Natural killer cell (primary cell): ENCODE results near the gene KMT2A. TPM values are rescaled to one million over a fixed set of nuclear protein-coding genes. Genes with fewer than 3 reads are reported as not detected.

Experiments
- ATAC-seq, 3 donors: fragments of 150-1000 bp in 2 of 3; fragments of 200-7000 bp in 1 of 3; cut with Tn5 transposase; 1 replicate in 1 of 3; 2 replicates in 2 of 3; pipeline ENCODE4 v1.10.0; 2021; ENCODE audit warnings: mild to moderate bottlenecking in 2 of 3, moderate library complexity in 2 of 3
- DNase-seq, 2 donors: peaks; one replicate each; pipeline versions ENCODE4 v3.0.0 to v3.0.0-alpha.2; 2013 to 2021; ENCODE audit warnings: mixed read lengths in 1 of 2
- H3K27ac ChIP-seq: one replicate; pipeline ENCODE4 v1.5.1; 2013; ENCODE audit warnings: mild to moderate bottlenecking, low read length
- H3K27me3 ChIP-seq: one replicate; pipeline ENCODE4 v1.6.1; 2013; ENCODE audit warnings: low read length; ENCODE audit not compliant: control insufficient read depth, insufficient read depth
- H3K36me3 ChIP-seq: one replicate; pipeline ENCODE4 v1.6.1; 2013; ENCODE audit warnings: low read length; ENCODE audit not compliant: control insufficient read depth, insufficient read depth
- H3K4me1 ChIP-seq: one replicate; pipeline ENCODE4 v1.6.1; 2013; ENCODE audit warnings: low read length; ENCODE audit not compliant: control insufficient read depth, insufficient read depth
- H3K4me3 ChIP-seq: one replicate; pipeline ENCODE4 v1.5.1; 2013; ENCODE audit warnings: low read length
- H3K9me3 ChIP-seq: one replicate; pipeline ENCODE4 v1.6.1; 2013; ENCODE audit warnings: low read length; ENCODE audit not compliant: control insufficient read depth, insufficient read depth
- H3K27ac Mint-ChIP-seq, 2 donors: one replicate each; pipeline ENCODE4 v1.8.0; 2022; ENCODE audit warnings: mild to moderate bottlenecking in 2 of 2, mixed read lengths in 2 of 2, moderate library complexity in 1 of 2
- H3K27me3 Mint-ChIP-seq, 2 donors: one replicate each; pipeline ENCODE4 v1.8.0; 2022; ENCODE audit warnings: low read depth in 2 of 2, mixed read lengths in 2 of 2
- H3K36me3 Mint-ChIP-seq: one replicate; pipeline ENCODE4 v1.8.0; 2022; ENCODE audit warnings: mixed read lengths
- H3K4me1 Mint-ChIP-seq, 2 donors: one replicate each; pipeline ENCODE4 v1.8.0; 2022; ENCODE audit warnings: mixed read lengths in 2 of 2
- H3K4me3 Mint-ChIP-seq: one replicate; pipeline ENCODE4 v1.8.0; 2022; ENCODE audit warnings: mild to moderate bottlenecking, moderate library complexity, mixed read lengths
- H3K9me3 Mint-ChIP-seq, 2 donors: one replicate each; pipeline ENCODE4 v1.8.0; 2022; ENCODE audit warnings: mixed read lengths in 2 of 2
- CTCF ChIP-seq: fragments of 200-600 bp; IDR thresholded peaks from one replicate; pipeline ENCODE4 v1.8.0; 2022; ENCODE audit warnings: antibody characterized with exemption
- WGBS: methylation state at CpG from one replicate; pipeline ENCODE4 v1.1.7; 2013; ENCODE audit warnings: missing lambda C conversion rate; ENCODE audit not compliant: insufficient coverage; 5-methylcytosine and 5-hydroxymethylcytosine counted together
- intact Hi-C: fragments of 100-400 bp; cut with micrococcal nuclease; formaldehyde crosslinking; loops from one replicate; pipeline ENCODE4 v1.14.2; 2022
- total RNA-seq, 4 donors: library from RNA; stranded (reverse); fragments of 120-200 nt in 1 of 4; gene quantifications; one replicate each; pipeline versions ENCODE4 v1.2.3 to v1.2.4, GENCODE V29; 2013 to 2022

The KMT2A gene
- total RNA-seq, 3 donors from 2014 or later (not counting 1 experiment from before 2014, with no cell fraction given), result 146 to 176 (median 157) TPM

- intact Hi-C loops, result loop anchor here (1.0 kb wide), 1 partner anchor 30 kb away; no protein-coding TSS in a partner anchor
- ATAC-seq (no peak), DNase-seq (no peak)
- H3K27me3 ChIP-seq, result no peaks in the 10 kb centered on the region
- WGBS, result 95% methylated on average over 5 of the region's 5 CpGs
- H3K4me1 Mint-ChIP-seq, result peaks cover 3 to 4% of the 10 kb centered on the region in 2 donors
- peaks cover 4% of the 10 kb centered on the region for H3K4me1 ChIP-seq
- TF ChIP-seq CTCF, result no peak
- no peaks in the 10 kb centered on the region for H3K27me3 Mint-ChIP-seq
- H3K27ac ChIP-seq, result no peak overlapping the region
- H3K9me3 Mint-ChIP-seq, result no peaks in the 10 kb centered on the region
- no peak overlapping the region for H3K4me3 Mint-ChIP-seq
- no peaks in the 10 kb centered on the region for H3K36me3 Mint-ChIP-seq
- H3K9me3 ChIP-seq, result no peaks in the 10 kb centered on the region
- no peak overlapping the region for H3K4me3 ChIP-seq
- H3K27ac Mint-ChIP-seq, result no peak overlapping the region
- no peaks in the 10 kb centered on the region for H3K36me3 ChIP-seq
Measured at GRCh38 chr11:118536726-118537125, 100.4 kb downstream of the KMT2A start.

GRCh38 chr11:118537409-118537980 is 101.2 kb downstream of the KMT2A start:
- intact Hi-C loops, result no loop called here
- Mint-ChIP-seq H3K4me1 (no peaks in the 10 kb centered on the region), H3K27ac (no peak overlapping the region), H3K9me3 (no peaks in the 10 kb centered on the region), H3K36me3 (no peaks in the 10 kb centered on the region), H3K27me3 (no peaks in the 10 kb centered on the region), H3K4me3 (no peak overlapping the region)
- WGBS, result 92% methylated on average over 5 of the region's 6 CpGs
- Histone ChIP-seq H3K4me1 (no peaks in the 10 kb centered on the region), H3K9me3 (no peaks in the 10 kb centered on the region), H3K27me3 (no peaks in the 10 kb centered on the region), H3K27ac (no peak overlapping the region), H3K36me3 (no peaks in the 10 kb centered on the region), H3K4me3 (no peak overlapping the region)
- no peak for TF ChIP-seq CTCF
- DNase-seq (no peak), ATAC-seq (no peak)

- intact Hi-C loops, result no loop called here
- 96% methylated on average over 6 of the region's 8 CpGs for WGBS
Measured at GRCh38 chr11:118544010-118544646, 107.8 kb downstream of the KMT2A start.

More at GRCh38 chr11:118544010-118544646, 107.8 kb downstream of the KMT2A start:
- no peak overlapping the region for H3K4me3 Mint-ChIP-seq
- Histone ChIP-seq H3K9me3 (no peaks in the 10 kb centered on the region), H3K36me3 (peaks cover 8% of the 10 kb centered on the region), H3K27ac (no peak overlapping the region), H3K4me1 (no peaks in the 10 kb centered on the region), H3K4me3 (no peak overlapping the region), H3K27me3 (no peaks in the 10 kb centered on the region)
- no peak for TF ChIP-seq CTCF
- H3K4me1 Mint-ChIP-seq, result no peaks in the 10 kb centered on the region
- ATAC-seq (no peak), DNase-seq (no peak)
- no peak overlapping the region for H3K27ac Mint-ChIP-seq
- H3K36me3 Mint-ChIP-seq, result no peaks in the 10 kb centered on the region
- H3K9me3 Mint-ChIP-seq, result no peaks in the 10 kb centered on the region
- H3K27me3 Mint-ChIP-seq, result no peaks in the 10 kb centered on the region
